K562 (cell line): ENCODE measurements around the gene RNASEH2C. TPM values are rescaled to one million over a fixed set of nuclear protein-coding genes. Genes with fewer than 3 reads are reported as not detected.

Experiments
- ATAC-seq: fragments of 200-7000 bp; cut with Tn5 transposase; 3 replicates; pipeline ENCODE4 v1.9.1; 2020; ENCODE audit warnings: moderate library complexity
- BruUV-seq: library from RNA; stranded (reverse); fragments of 400-500 nt; replicated peaks from 2 replicates; lab custom pipeline; 2021; lab: Mats Ljungman, UMichigan
- CTCF ChIA-PET: fragments of 300-600 bp; formaldehyde crosslinking; extraction: SDS; loops from one replicate; lab custom pipeline; 2021; ENCODE audit warnings: low intra/inter-chr PET ratio; lab: Yijun Ruan, JAX
- POLR2A ChIA-PET: fragments of 300-600, 350-650 bp; sonication (Branson Sonifier 250); formaldehyde crosslinking; extraction: SDS; loops from one replicate; lab custom pipeline; 2021; ENCODE audit warnings: antibody characterized with exemption, inconsistent platforms; lab: Yijun Ruan, JAX
- DNase-seq, 4 experiments: peaks; one replicate each; pipeline versions ENCODE4 v3.0.0 to v3.0.0-alpha.2; 2011 to 2018; ENCODE audit warnings: low spot score in 3 of 4, mixed read lengths in 3 of 4; ENCODE audit errors: extremely low read depth in 1 of 4
- FAIRE-seq: peaks from 2 replicates; lab custom pipeline; 2011; peaks lifted over from hg19 to GRCh38; lab: Jason Lieb, UNC
- H2AFZ ChIP-seq: 2 replicates; pipeline ENCODE4 v1.6.0; 2011; ENCODE audit warnings: low read depth, low read length, control low read depth, inconsistent platforms
- H3K27ac ChIP-seq: fragments of 200-600 bp; 3 replicates; pipeline ENCODE4 v1.8.0; 2011; ENCODE audit warnings: low read depth, mild to moderate bottlenecking, control low read depth, inconsistent platforms, low read length, moderate library complexity, mixed read lengths; ENCODE audit errors: extremely low read depth
- H3K27me3 ChIP-seq, 2 experiments: fragments of 300-600 bp in 1 of 2; 2 replicates in 1 of 2; 3 replicates in 1 of 2; pipeline versions ENCODE4 v1.6.0 to v1.8.0; 2011; ENCODE audit warnings: inconsistent platforms in 2 of 2, low read length in 2 of 2, mild to moderate bottlenecking in 1 of 2, mixed read lengths in 1 of 2, moderate library complexity in 1 of 2; ENCODE audit not compliant: control insufficient read depth in 2 of 2, insufficient read depth in 2 of 2
- H3K36me3 ChIP-seq: fragments of 300-600 bp; 3 replicates; pipeline ENCODE4 v1.8.0; 2011; ENCODE audit warnings: mild to moderate bottlenecking, low read length, inconsistent platforms; ENCODE audit not compliant: control insufficient read depth, insufficient read depth
- H3K4me1 ChIP-seq, 2 experiments: fragments of 200-600 bp in 1 of 2; replicated peaks in 1 of 2; 2 replicates in 1 of 2; 3 replicates in 1 of 2; pipeline versions ENCODE4 v1.5.1 to v1.8.0; 2011; ENCODE audit warnings: inconsistent platforms in 2 of 2, low read length in 2 of 2, mild to moderate bottlenecking in 1 of 2, mixed read lengths in 1 of 2, moderate library complexity in 1 of 2; ENCODE audit not compliant: control insufficient read depth in 2 of 2, insufficient read depth in 2 of 2
- H3K4me2 ChIP-seq: 2 replicates; pipeline ENCODE4 v1.6.1; 2011; ENCODE audit warnings: low read length, control low read depth, inconsistent platforms, mixed read lengths; ENCODE audit not compliant: insufficient read depth
- H3K4me3 ChIP-seq: fragments of 200-600 bp; sonication (generic), shearing (Covaris generic); 2 replicates; pipeline ENCODE4 v1.5.1; 2016; ENCODE audit warnings: control low read depth, inconsistent platforms
- H3K79me2 ChIP-seq: fragments of 200-600 bp; 3 replicates; pipeline ENCODE4 v1.8.0; 2011; ENCODE audit warnings: low read length, inconsistent platforms; ENCODE audit not compliant: control insufficient read depth, insufficient read depth
- H3K9ac ChIP-seq, 2 experiments: 2 replicates each; pipeline versions ENCODE4 v1.6.0 to v1.6.1; 2011; ENCODE audit warnings: low read depth in 2 of 2, low read length in 2 of 2, control low read depth in 1 of 2, inconsistent platforms in 1 of 2, mild to moderate bottlenecking in 1 of 2, mixed read lengths in 1 of 2; ENCODE audit not compliant: insufficient read depth in 1 of 2
- H3K9me1 ChIP-seq: one replicate; pipeline ENCODE4 v1.6.0; 2011; ENCODE audit warnings: inconsistent platforms, mild to moderate bottlenecking, low read length, moderate library complexity; ENCODE audit not compliant: control insufficient read depth, insufficient read depth
- H3K9me3 ChIP-seq: replicated peaks from 2 replicates; pipeline ENCODE4 v1.5.1; 2011; ENCODE audit warnings: low read depth, low read length, inconsistent platforms; ENCODE audit not compliant: control insufficient read depth, insufficient read depth
- H4K20me1 ChIP-seq: replicated peaks from 2 replicates; pipeline ENCODE4 v1.6.1; 2011; ENCODE audit warnings: low read length, inconsistent platforms, mixed read lengths; ENCODE audit not compliant: control insufficient read depth, insufficient read depth
- CBX3 ChIP-seq, 2 experiments: IDR thresholded peaks; 1 replicate in 1 of 2; 2 replicates in 1 of 2; pipeline ENCODE4 v1.6.1; 2012; ENCODE audit warnings: inconsistent platforms in 2 of 2, low read length in 2 of 2, borderline replicate concordance in 1 of 2, control low read depth in 1 of 2
- EHMT2 ChIP-seq: fragments of 450-650 bp; IDR thresholded peaks from 2 replicates; pipeline ENCODE4 v1.6.1; 2018; ENCODE audit warnings: antibody characterized with exemption
- ELF1 ChIP-seq: fragments of 200-800 bp; sonication (Bioruptor generic); IDR thresholded peaks from 2 replicates; pipeline ENCODE4 v1.6.1; 2016; ENCODE audit warnings: missing genetic modification characterization, missing compliant biosample characterization
- MCM2 ChIP-seq: fragments of 450-650 bp; IDR thresholded peaks from 2 replicates; pipeline ENCODE4 v1.6.1; 2017; ENCODE audit warnings: low read depth, mild to moderate bottlenecking
- MCM3 ChIP-seq: fragments of 450-650 bp; IDR thresholded peaks from 2 replicates; pipeline ENCODE4 v1.6.1; 2016
- TRIM28 ChIP-seq: fragments of 450-650 bp; IDR thresholded peaks from 2 replicates; pipeline ENCODE4 v1.6.1; 2017
- ZBTB7A ChIP-seq: IDR thresholded peaks from 2 replicates; pipeline ENCODE4 v1.6.1; 2011; ENCODE audit warnings: low read depth, mild to moderate bottlenecking, low read length, moderate library complexity, borderline replicate concordance; ENCODE audit not compliant: control insufficient read depth
- ZNF175 ChIP-seq: fragments of 200-800 bp; sonication (Bioruptor generic); IDR thresholded peaks from 2 replicates; pipeline ENCODE4 v1.6.1; 2016; ENCODE audit warnings: low read depth, mild to moderate bottlenecking, missing genetic modification characterization, missing compliant biosample characterization
- WGBS: fragments of 100-300 bp; shearing (Covaris generic); methylation state at CpG from one replicate; pipeline ENCODE4 v1.1.6; 2016; ENCODE audit warnings: low coverage, mixed read lengths; ENCODE audit not compliant: insufficient coverage; ENCODE audit errors: missing lambda C conversion rate; 5-methylcytosine and 5-hydroxymethylcytosine counted together
- in situ Hi-C: fragments of 300-500 bp; cut with MboI; formaldehyde crosslinking; loops from 4 replicates; pipeline ENCODE4 v1.15.0; 2018; ENCODE audit warnings: inconsistent platforms, mixed read lengths
- intact Hi-C: fragments of 100-400 bp; cut with micrococcal nuclease; formaldehyde crosslinking; loops from 2 replicates; pipeline ENCODE4 v1.14.2; 2022
- polyA plus RNA-seq, 8 experiments: library from polyadenylated mRNA; depleted of rRNA in 4 of 8; stranded (reverse) in 5 of 8; unstranded in 3 of 8; fragments of >200 nt; fragmentation: Nextera tagmentation in 2 of 8; fragmentation: Illumina TruSeq in 1 of 8; extraction: Ambion mirVana in 2 of 8; extraction: Trizol in 1 of 8; gene quantifications; 2 replicates each; pipeline versions ENCODE4 v1.2.1 to v1.2.3, GENCODE V29; 2011 to 2014; ENCODE audit warnings: inconsistent platforms in 1 of 8, missing spikeins in 1 of 8
- total RNA-seq, 7 experiments: library from RNA; depleted of rRNA in 6 of 7; stranded (reverse); fragments of >200 nt in 6 of 7; fragmentation: Illumina TruSeq in 2 of 7; extraction: Trizol in 2 of 7; gene quantifications; 2 replicates each; pipeline versions ENCODE4 v1.2.1 to v1.2.3, GENCODE V29; 2011 to 2021; ENCODE audit warnings: low replicate concordance in 1 of 7

RNASEH2C gene
- total and polyA plus RNA-seq, 9 of the 15 experiments (the other 6 are each of a cell fraction or from before 2014, with no cell fraction given), result 5.4 to 78.2 (median 15.6) TPM

DNA sequence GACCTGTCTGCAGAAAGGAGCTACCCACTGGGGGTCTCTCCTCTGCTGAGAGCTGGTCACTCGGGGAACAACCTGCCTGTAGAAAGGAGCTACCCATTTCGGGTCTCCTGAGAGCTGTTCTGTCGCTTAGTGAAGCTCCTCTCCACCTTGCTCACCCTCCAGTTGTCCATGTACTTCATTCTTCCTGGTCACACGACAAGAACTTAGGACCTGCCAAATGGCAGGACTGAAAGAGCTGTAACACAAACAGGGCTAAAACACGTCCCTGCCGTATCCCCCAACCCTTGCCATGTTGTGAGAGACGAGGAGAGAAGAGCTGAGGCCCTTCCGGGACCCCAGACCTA is 24.1 kb upstream of the RNASEH2C start:
- H3K27ac ChIP-seq, result no peak overlapping the region

More for the DNA sequence above, 24.1 kb upstream of the RNASEH2C start:
- H2AFZ ChIP-seq, result peak overlapping the region; percentile 38; the same call in 1 of the 2 replicates
- H3K36me3 ChIP-seq, result no peaks in the 10 kb centered on the region
- H3K9me1 ChIP-seq, result no peaks in the 10 kb centered on the region
- peaks cover 13 to 24% of the 10 kb centered on the region in 2 experiments; a peak in 4 of 5 replicates for H3K27me3 ChIP-seq
- no peaks in the 10 kb centered on the region for H3K79me2 ChIP-seq
- H3K4me2 ChIP-seq, result no peak overlapping the region
- DNase-seq (no peak), FAIRE-seq (no peak), ATAC-seq (no peak)
- no peak overlapping the region for H3K9ac ChIP-seq
- intact Hi-C loops, result loop anchor here (1.0 kb wide), 1 partner anchor 74 kb away; no protein-coding TSS in a partner anchor
- peaks cover 4 to 15% of the 10 kb centered on the region in 2 experiments; a peak in 3 of 5 replicates for H3K4me1 ChIP-seq
- BruUV-seq, result no TSS peak
- H3K4me3 ChIP-seq, result no peak overlapping the region
- no peaks in the 10 kb centered on the region; the same call in 1 of the 2 replicates for H3K9me3 ChIP-seq
- ChIA-PET POLR2A (interaction anchor here (0.6 to 1.4 kb wide), 8 partner anchors 9 to 489 kb away, joined by 3 to 4 read pairs (median 3); partner anchors contain the start of gene RNASEH2C), CTCF (interaction anchor here (0.5 to 2.0 kb wide), 4 partner anchors 11 to 73 kb away, joined by 3 to 9 read pairs (median 6); no protein-coding TSS in a partner anchor)
- in situ Hi-C loops, result no loop called here
- 0 out of 2 replicates have a peak, but pooled peaks have one; percentile 36 for TF ChIP-seq TRIM28
- peak; percentile 26; the same call in 1 of the 2 replicates for TF ChIP-seq ZBTB7A
- no peak for TF ChIP-seq ELF1
- TF ChIP-seq CBX3 (IDR thresholded peaks at IDR 0.05; ENCODE audit: borderline replicate concordance in 1 of 2, low read length in 2 of 2), result 0 out of 3 replicates have a peak, but pooled peaks of 1 of the 2 experiments have one; percentile 16
- TF ChIP-seq EHMT2, result no peak
- no peak for TF ChIP-seq MCM3
- no peak for TF ChIP-seq ZNF175 (CRISPR knock-in tag)
- no peak for TF ChIP-seq MCM2
- no peaks in the 10 kb centered on the region for H4K20me1 ChIP-seq
- 28% methylated on average over 8 of the region's 8 CpGs for whole genome bisulfite sequencing
